SK-N-SH (cell line): ENCODE data around the gene ZNF468. TPM values are rescaled to one million over a fixed set of nuclear protein-coding genes. Genes with fewer than 3 reads are reported as not detected.
"Not testable (repeated sequence)": the region's sequence is repeated elsewhere in the genome, so short reads cannot be mapped to it uniquely, and the experiment has no call there.

Experiments used
- CTCF ChIA-PET: fragments of 300-600, 350-600 bp; formaldehyde crosslinking; extraction: SDS; loops from one replicate; lab custom pipeline; 2021; lab: Yijun Ruan, JAX
- POLR2A ChIA-PET: fragments of 350-600 bp; sonication (Branson Sonifier 250); formaldehyde crosslinking; extraction: SDS; loops from one replicate; lab custom pipeline; 2020; ENCODE audit warnings: antibody characterized with exemption, inconsistent platforms; lab: Yijun Ruan, JAX
- DNase-seq: peaks from one replicate; pipeline ENCODE4 v3.0.0; 2012
- H2AFZ ChIP-seq: fragments of 200-600 bp; sonication (generic); 2 replicates; pipeline ENCODE4 v1.8.1; 2016; ENCODE audit warnings: antibody characterized with exemption, mild to moderate bottlenecking, low read depth
- H3F3A ChIP-seq: fragments of 200-600 bp; sonication (generic); replicated peaks from 2 replicates; pipeline ENCODE3; 2016; ENCODE audit warnings: antibody characterized with exemption, mild to moderate bottlenecking; ENCODE audit not compliant: insufficient read depth
- H3K27ac ChIP-seq, 2 experiments: fragments of 200-500 bp in 1 of 2; fragments of 200-600 bp in 1 of 2; sonication (Bioruptor generic) in 1 of 2; sonication (generic), shearing (Covaris generic) in 1 of 2; 2 replicates each; pipeline versions ENCODE4 v1.5.1 to v1.6.1; 2014 to 2016; ENCODE audit warnings: low read depth in 2 of 2, inconsistent platforms in 1 of 2, low read length in 1 of 2, mild to moderate bottlenecking in 1 of 2, mixed read lengths in 1 of 2
- H3K27me3 ChIP-seq: fragments of 200-600 bp; sonication (generic), shearing (Covaris generic); 2 replicates; pipeline ENCODE4 v1.6.1; 2016; ENCODE audit warnings: mixed run types; ENCODE audit not compliant: insufficient read depth
- H3K36me3 ChIP-seq, 2 experiments: fragments of 200-500 bp in 1 of 2; fragments of 200-600 bp in 1 of 2; sonication (Bioruptor generic) in 1 of 2; sonication (generic) in 1 of 2; replicated peaks in 1 of 2; 2 replicates each; pipeline versions ENCODE3 to v1.5.1; 2014 to 2016; ENCODE audit warnings: low read length in 1 of 2, mild to moderate bottlenecking in 1 of 2; ENCODE audit not compliant: insufficient read depth in 2 of 2, control insufficient read depth in 1 of 2
- H3K4me1 ChIP-seq, 2 experiments: fragments of 200-500 bp in 1 of 2; fragments of 200-600 bp in 1 of 2; sonication (Bioruptor generic) in 1 of 2; sonication (generic), shearing (Covaris generic) in 1 of 2; 2 replicates each; pipeline versions ENCODE4 v1.5.1 to v1.6.1; 2014 to 2016; ENCODE audit warnings: low read depth in 1 of 2, low read length in 1 of 2, mixed run types in 1 of 2; ENCODE audit not compliant: insufficient read depth in 2 of 2, control insufficient read depth in 1 of 2
- H3K4me2 ChIP-seq: fragments of 200-600 bp; sonication (generic), shearing (Covaris generic); 2 replicates; pipeline ENCODE4 v1.6.1; 2017; ENCODE audit warnings: mixed run types
- H3K4me3 ChIP-seq, 2 experiments: fragments of 200-500 bp in 1 of 2; fragments of 200-600 bp in 1 of 2; sonication (Bioruptor generic) in 1 of 2; sonication (generic), shearing (Covaris generic) in 1 of 2; 2 replicates each; pipeline versions ENCODE4 v1.5.1 to v1.8.1; 2014 to 2016; ENCODE audit warnings: low read depth in 2 of 2, inconsistent platforms in 1 of 2, low read length in 1 of 2, mild to moderate bottlenecking in 1 of 2, mixed read lengths in 1 of 2, moderate library complexity in 1 of 2
- H3K79me2 ChIP-seq: fragments of 200-600 bp; sonication (generic); 2 replicates; pipeline ENCODE4 v1.8.1; 2017; ENCODE audit warnings: mild to moderate bottlenecking; ENCODE audit not compliant: insufficient read depth
- H3K9ac ChIP-seq: fragments of 200-600 bp; sonication (generic); 2 replicates; pipeline ENCODE4 v1.6.1; 2017; ENCODE audit warnings: mixed run types
- H3K9me2 ChIP-seq: fragments of 200-600 bp; sonication (generic); 2 replicates; pipeline ENCODE4 v1.6.1; 2017; ENCODE audit warnings: mixed run types
- H3K9me3 ChIP-seq: fragments of 200-600 bp; sonication (generic); 2 replicates; pipeline ENCODE4 v1.6.1; 2017; ENCODE audit warnings: mixed run types, mild to moderate bottlenecking, moderate library complexity
- H4K20me1 ChIP-seq: fragments of 200-600 bp; sonication (generic); 2 replicates; pipeline ENCODE4 v1.6.1; 2017; ENCODE audit warnings: mild to moderate bottlenecking, mixed run types; ENCODE audit not compliant: insufficient read depth
- CTCF ChIP-seq: fragments of 200-600 bp; sonication (generic); IDR thresholded peaks from 2 replicates; pipeline ENCODE4 v1.6.1; 2017; ENCODE audit warnings: antibody characterized with exemption, mild to moderate bottlenecking, moderate library complexity
- ELF1 ChIP-seq: IDR thresholded peaks from 2 replicates; pipeline ENCODE4 v1.4.0; 2012
- MAX ChIP-seq: IDR thresholded peaks from 2 replicates; pipeline ENCODE4 v1.4.0; 2012; ENCODE audit warnings: low read depth
- MXI1 ChIP-seq: IDR thresholded peaks from 2 replicates; pipeline ENCODE4 v1.6.1; 2012; ENCODE audit warnings: mild to moderate bottlenecking, low read depth, low read length, improper control_type of control experiment
- NRF1 ChIP-seq: IDR thresholded peaks from 2 replicates; pipeline ENCODE4 v1.6.1; 2012; ENCODE audit warnings: low read depth, mild to moderate bottlenecking, low read length
- POLR2AphosphoS5 ChIP-seq: IDR thresholded peaks from 2 replicates; pipeline ENCODE4 v1.6.1; 2012; ENCODE audit warnings: low read depth, low read length
- RAD21 ChIP-seq: IDR thresholded peaks from 2 replicates; pipeline ENCODE4 v1.6.1; 2012; ENCODE audit warnings: mild to moderate bottlenecking, low read length
- WGBS: methylation state at CpG from one replicate; pipeline ENCODE4 v1.1.6; 2017; ENCODE audit warnings: low lambda C conversion rate; 5-methylcytosine and 5-hydroxymethylcytosine counted together
- polyA plus RNA-seq, 3 experiments: library from polyadenylated mRNA; depleted of rRNA; stranded (reverse); fragments of >200 nt; gene quantifications; 2 replicates each; pipeline ENCODE4 v1.2.3, GENCODE V29; 2012

ZNF468 gene
- 7.8 and 11.2 TPM in 2 replicates for polyA plus RNA-seq (2012; rRNA removed)
- 10.5 and 11.3 TPM in 2 replicates for polyA plus RNA-seq (2012; cell fraction: cytosol; rRNA removed)
- polyA plus RNA-seq (2012; cell fraction: nucleus; rRNA removed) = 8.9 and 16.7 TPM in 2 replicates

GRCh38 chr19:52857378-52858191 lies at the start of gene ZNF468:
Gene ZNF468, minus strand, starts transcription at chr19:52857619. Its CDS starts 3,347 bp downstream, at chr19:52854272.
- TF ChIP-seq RAD21 (0 out of 2 replicates have a peak, but pooled peaks have one; percentile 5), NRF1 (peak; percentile 60), POLR2AphosphoS5 (peak; percentile 81), MAX (peak; percentile 52; the same call in 1 of the 2 replicates), ELF1 (peak; percentile 89), MXI1 (peak; percentile 72), CTCF (peak; percentile 26)
- TF ChIP-seq, all 33 proteins: peak for 7; not testable (repeated sequence) for 26
- peak within 1 kb of the TSS; percentile 97 for H2AFZ ChIP-seq
- CTCF ChIA-PET = interaction anchor here (0.6 kb wide), 1 partner anchor 124 kb away, joined by 4 read pairs; no protein-coding TSS in a partner anchor
- H3K9me2 ChIP-seq, H3K9me3 ChIP-seq, H4K20me1 ChIP-seq, H3K4me1 ChIP-seq, H3K27me3 ChIP-seq, POLR2A ChIA-PET, H3K79me2 ChIP-seq, H3F3A ChIP-seq: not testable (repeated sequence)
- peak within 1 kb of the TSS; percentile 74 for H3K9ac ChIP-seq
- 9% methylated on average over 27 of the region's 43 CpGs for WGBS
- peak within 1 kb of the TSS; percentile 63 to 77 for H3K4me3 ChIP-seq
- H3K36me3 ChIP-seq = peaks cover 0 to 12% of the 10 kb centered on the region in 2 experiments
- DNase-seq = peak; percentile 78
- peak within 1 kb of the TSS in 1 of 2 experiments; percentile 67; a peak in 2 of 4 replicates for H3K27ac ChIP-seq
- H3K4me2 ChIP-seq = peak within 1 kb of the TSS; percentile 81

GRCh38 chr19:52904052-52904780 lies 46.8 kb upstream of the ZNF468 start:
- H3K27ac ChIP-seq, H4K20me1 ChIP-seq, H3K9me2 ChIP-seq, H3K79me2 ChIP-seq, H3K27me3 ChIP-seq, H2AFZ ChIP-seq, H3K4me1 ChIP-seq, H3K4me3 ChIP-seq, CTCF ChIA-PET, H3F3A ChIP-seq, H3K4me2 ChIP-seq, DNase-seq, POLR2A ChIA-PET, H3K9ac ChIP-seq, H3K9me3 ChIP-seq: not testable (repeated sequence)
- 79% methylated on average over 15 of the region's 16 CpGs for WGBS
- peaks cover 9 to 17% of the 10 kb centered on the region in 2 experiments for H3K36me3 ChIP-seq
